HCT116 (cell line): Measurements from ENCODE around the gene FOXP1.

ENCODE experiments used
- CEBPB ChIP-seq: IDR thresholded peaks from 2 replicates; pipeline ENCODE4 v1.6.1; 2012; ENCODE audit warnings: low read depth
- EGR1 ChIP-seq: IDR thresholded peaks from 2 replicates; pipeline ENCODE4 v1.6.1; 2012; ENCODE audit warnings: low read depth
- EZH2 ChIP-seq: fragments of 200-600 bp; sonication (generic); IDR thresholded peaks from 2 replicates; pipeline ENCODE4 v1.6.1; 2017; ENCODE audit warnings: antibody characterized with exemption, mixed run types
- JUND ChIP-seq: IDR thresholded peaks from 2 replicates; pipeline ENCODE4 v1.6.1; 2012
- POLR2A ChIP-seq: IDR thresholded peaks from 2 replicates; pipeline ENCODE4 v1.7.0; 2011; ENCODE audit warnings: borderline replicate concordance; ENCODE audit not compliant: insufficient read depth, insufficient read length; ENCODE audit errors: extremely low read depth
- POLR2AphosphoS5 ChIP-seq: IDR thresholded peaks from 2 replicates; pipeline ENCODE4 v1.6.1; 2011; ENCODE audit warnings: mild to moderate bottlenecking, low read depth, low read length, moderate library complexity
- RAD21 ChIP-seq: IDR thresholded peaks from 2 replicates; pipeline ENCODE4 v1.6.1; 2012; ENCODE audit warnings: low read depth, mild to moderate bottlenecking
- SRF ChIP-seq: IDR thresholded peaks from 2 replicates; pipeline ENCODE4 v1.6.1; 2012; ENCODE audit warnings: low read depth
- YY1 ChIP-seq: IDR thresholded peaks from 2 replicates; pipeline ENCODE4 v1.6.1; 2011; ENCODE audit warnings: low read length, low read depth, moderate library complexity, mild to moderate bottlenecking; ENCODE audit not compliant: insufficient replicate concordance; ENCODE audit errors: extremely low read depth
- ZNF274 ChIP-seq: fragments of 200-500 bp; sonication (Bioruptor generic); IDR thresholded peaks from 2 replicates; pipeline ENCODE4 v1.6.1; 2014; ENCODE audit warnings: mild to moderate bottlenecking, low read depth, low read length, inconsistent platforms
- TF ChIP-seq, protein P1 (sequence below): IDR thresholded peaks from 2 replicates; pipeline ENCODE4 v1.6.1; 2012; ENCODE audit warnings: low read depth
- TF ChIP-seq, protein P2 (sequence below), 3 experiments: fragments of 200-600 bp in 1 of 3; sonication (generic) in 1 of 3; IDR thresholded peaks in 2 of 3; conservative IDR thresholded peaks in 1 of 3; 2 replicates each; pipeline ENCODE4 v1.5.1; 2012 to 2017; ENCODE audit warnings: low read depth in 2 of 3, low read length in 2 of 3, antibody characterized with exemption in 1 of 3, borderline replicate concordance in 1 of 3, control low read depth in 1 of 3, mild to moderate bottlenecking in 1 of 3, mixed read lengths in 1 of 3, mixed run types in 1 of 3, moderate library complexity in 1 of 3; ENCODE audit not compliant: insufficient read depth in 1 of 3

DNA sequence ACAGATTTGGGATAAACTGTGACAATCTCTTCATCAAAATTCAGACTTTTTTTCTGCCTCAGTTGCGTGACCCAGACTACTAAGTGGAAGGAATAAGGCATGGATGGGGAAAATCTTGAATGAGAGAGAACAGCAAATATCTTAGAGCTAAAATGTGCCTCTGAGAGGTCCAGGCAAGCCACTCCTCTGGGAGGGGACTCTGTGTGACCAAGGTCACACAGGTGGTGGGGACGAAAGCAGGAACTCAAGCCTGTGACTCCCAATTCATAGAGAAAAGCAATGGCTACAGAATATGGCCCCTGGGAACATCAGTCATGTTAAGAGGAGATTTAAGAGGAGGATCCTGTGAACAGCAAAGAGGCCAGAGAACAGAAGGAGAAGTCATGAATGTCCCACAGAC lies 268.1 kb downstream of the FOXP1 start:
- TF ChIP-seq, protein P1, sequence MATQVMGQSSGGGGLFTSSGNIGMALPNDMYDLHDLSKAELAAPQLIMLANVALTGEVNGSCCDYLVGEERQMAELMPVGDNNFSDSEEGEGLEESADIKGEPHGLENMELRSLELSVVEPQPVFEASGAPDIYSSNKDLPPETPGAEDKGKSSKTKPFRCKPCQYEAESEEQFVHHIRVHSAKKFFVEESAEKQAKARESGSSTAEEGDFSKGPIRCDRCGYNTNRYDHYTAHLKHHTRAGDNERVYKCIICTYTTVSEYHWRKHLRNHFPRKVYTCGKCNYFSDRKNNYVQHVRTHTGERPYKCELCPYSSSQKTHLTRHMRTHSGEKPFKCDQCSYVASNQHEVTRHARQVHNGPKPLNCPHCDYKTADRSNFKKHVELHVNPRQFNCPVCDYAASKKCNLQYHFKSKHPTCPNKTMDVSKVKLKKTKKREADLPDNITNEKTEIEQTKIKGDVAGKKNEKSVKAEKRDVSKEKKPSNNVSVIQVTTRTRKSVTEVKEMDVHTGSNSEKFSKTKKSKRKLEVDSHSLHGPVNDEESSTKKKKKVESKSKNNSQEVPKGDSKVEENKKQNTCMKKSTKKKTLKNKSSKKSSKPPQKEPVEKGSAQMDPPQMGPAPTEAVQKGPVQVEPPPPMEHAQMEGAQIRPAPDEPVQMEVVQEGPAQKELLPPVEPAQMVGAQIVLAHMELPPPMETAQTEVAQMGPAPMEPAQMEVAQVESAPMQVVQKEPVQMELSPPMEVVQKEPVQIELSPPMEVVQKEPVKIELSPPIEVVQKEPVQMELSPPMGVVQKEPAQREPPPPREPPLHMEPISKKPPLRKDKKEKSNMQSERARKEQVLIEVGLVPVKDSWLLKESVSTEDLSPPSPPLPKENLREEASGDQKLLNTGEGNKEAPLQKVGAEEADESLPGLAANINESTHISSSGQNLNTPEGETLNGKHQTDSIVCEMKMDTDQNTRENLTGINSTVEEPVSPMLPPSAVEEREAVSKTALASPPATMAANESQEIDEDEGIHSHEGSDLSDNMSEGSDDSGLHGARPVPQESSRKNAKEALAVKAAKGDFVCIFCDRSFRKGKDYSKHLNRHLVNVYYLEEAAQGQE: no peak
- TF ChIP-seq, protein P2, sequence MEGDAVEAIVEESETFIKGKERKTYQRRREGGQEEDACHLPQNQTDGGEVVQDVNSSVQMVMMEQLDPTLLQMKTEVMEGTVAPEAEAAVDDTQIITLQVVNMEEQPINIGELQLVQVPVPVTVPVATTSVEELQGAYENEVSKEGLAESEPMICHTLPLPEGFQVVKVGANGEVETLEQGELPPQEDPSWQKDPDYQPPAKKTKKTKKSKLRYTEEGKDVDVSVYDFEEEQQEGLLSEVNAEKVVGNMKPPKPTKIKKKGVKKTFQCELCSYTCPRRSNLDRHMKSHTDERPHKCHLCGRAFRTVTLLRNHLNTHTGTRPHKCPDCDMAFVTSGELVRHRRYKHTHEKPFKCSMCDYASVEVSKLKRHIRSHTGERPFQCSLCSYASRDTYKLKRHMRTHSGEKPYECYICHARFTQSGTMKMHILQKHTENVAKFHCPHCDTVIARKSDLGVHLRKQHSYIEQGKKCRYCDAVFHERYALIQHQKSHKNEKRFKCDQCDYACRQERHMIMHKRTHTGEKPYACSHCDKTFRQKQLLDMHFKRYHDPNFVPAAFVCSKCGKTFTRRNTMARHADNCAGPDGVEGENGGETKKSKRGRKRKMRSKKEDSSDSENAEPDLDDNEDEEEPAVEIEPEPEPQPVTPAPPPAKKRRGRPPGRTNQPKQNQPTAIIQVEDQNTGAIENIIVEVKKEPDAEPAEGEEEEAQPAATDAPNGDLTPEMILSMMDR (IDR thresholded peaks at IDR 0.05 in 2 of 3, conservative IDR thresholded peaks at IDR 0.05 in 1 of 3; ENCODE audit: borderline replicate concordance in 1 of 3, insufficient read depth in 1 of 3, low read depth in 2 of 3, low read length in 2 of 3): no peak
- no peak for TF ChIP-seq POLR2A
- no peak for TF ChIP-seq JUND
- no peak for TF ChIP-seq EZH2
- TF ChIP-seq SRF: no peak
- TF ChIP-seq CEBPB: no peak
- no peak for TF ChIP-seq RAD21
- TF ChIP-seq POLR2AphosphoS5: no peak
- TF ChIP-seq YY1: no peak
- no peak for TF ChIP-seq EGR1
- TF ChIP-seq ZNF274: no peak
